Measurements from ENCODE around the gene SGF29. TPM values are rescaled to one million over a fixed set of nuclear protein-coding genes. Genes with fewer than 3 reads are reported as not detected.

SGF29 gene
- total and polyA plus RNA-seq, 9 of the 15 experiments (the other 6 are each of a cell fraction or from before 2014, with no cell fraction given): 2.6 to 36.1 (median 21.2) TPM

GRCh38 chr16:28553776-28554633 lies at the start of gene SGF29 (continued):
- TF ChIP-seq ZNF143 (CRISPR knock-in tag; IDR thresholded peaks at IDR 0.05) (peak; percentile 89), BCOR (IDR thresholded peaks at IDR 0.05) (no peak), STAT5A (IDR thresholded peaks at IDR 0.05; ENCODE audit: borderline replicate concordance, low read length) (no peak), CEBPG (CRISPR knock-in tag; IDR thresholded peaks at IDR 0.05) (no peak), CEBPG (tag; conservative IDR thresholded peaks at IDR 0.05 in 1 of 2, IDR thresholded peaks at IDR 0.05 in 1 of 2) (no peak), TCF3 (CRISPR knock-in tag; IDR thresholded peaks at IDR 0.05) (no peak), ZNF830 (CRISPR knock-in tag; IDR thresholded peaks at IDR 0.05) (no peak), CC2D1A (IDR thresholded peaks at IDR 0.05) (no peak), GMEB1 (CRISPR knock-in tag; IDR thresholded peaks at IDR 0.05) (peak; percentile 91), GATA2 (CRISPR knock-in tag; IDR thresholded peaks at IDR 0.05) (no peak), HMBOX1 (IDR thresholded peaks at IDR 0.05) (no peak), RFX1 (IDR thresholded peaks at IDR 0.05) (no peak), HMGN3 (IDR thresholded peaks at IDR 0.05; ENCODE audit: borderline replicate concordance, extremely low read depth, insufficient read length, low read depth, low read length) (peak; percentile 54), ZNF354B (CRISPR knock-in tag; IDR thresholded peaks at IDR 0.05) (no peak), ZNF174 (CRISPR knock-in tag; IDR thresholded peaks at IDR 0.05) (no peak), HSF4 (CRISPR knock-in tag; IDR thresholded peaks at IDR 0.05; ENCODE audit: borderline replicate concordance) (no peak), PHF20 (IDR thresholded peaks at IDR 0.05; ENCODE audit: partially characterized antibody) (no peak), IRF9 (tag; IDR thresholded peaks at IDR 0.05) (no peak), ZNF3 (CRISPR knock-in tag; IDR thresholded peaks at IDR 0.05) (no peak), CAMTA2 (CRISPR knock-in tag; conservative IDR thresholded peaks at IDR 0.05) (no peak), BRCA1 (IDR thresholded peaks at IDR 0.05) (no peak), BRCA1 (CRISPR knock-in tag; IDR thresholded peaks at IDR 0.05) (no peak), ZFPM2 (CRISPR knock-in tag; IDR thresholded peaks at IDR 0.05) (no peak), POLR3G (IDR thresholded peaks at IDR 0.05; ENCODE audit: extremely low read depth, insufficient read length, insufficient replicate concordance) (no peak), ZC3H11A (IDR thresholded peaks at IDR 0.05; ENCODE audit: low read depth, low read length) (no peak), ARID3B (CRISPR knock-in tag; IDR thresholded peaks at IDR 0.05; ENCODE audit: borderline replicate concordance) (no peak), MAFK (IDR thresholded peaks at IDR 0.05; ENCODE audit: low read length) (no peak)
